GM21723 (cell line): ENCODE measurements around the gene FTCD.
"Not testable (repeated sequence)": the region's sequence is repeated elsewhere in the genome, so short reads cannot be mapped to it uniquely, and the experiment has no call there.

Source experiments
- ATAC-seq: cut with Tn5 transposase; IDR thresholded peaks from one replicate; pipeline ENCODE4 v1.9.1; 2021; ENCODE audit warnings: mild to moderate bottlenecking, moderate library complexity; ENCODE audit not compliant: unreplicated experiment

Gene FTCD

DNA sequence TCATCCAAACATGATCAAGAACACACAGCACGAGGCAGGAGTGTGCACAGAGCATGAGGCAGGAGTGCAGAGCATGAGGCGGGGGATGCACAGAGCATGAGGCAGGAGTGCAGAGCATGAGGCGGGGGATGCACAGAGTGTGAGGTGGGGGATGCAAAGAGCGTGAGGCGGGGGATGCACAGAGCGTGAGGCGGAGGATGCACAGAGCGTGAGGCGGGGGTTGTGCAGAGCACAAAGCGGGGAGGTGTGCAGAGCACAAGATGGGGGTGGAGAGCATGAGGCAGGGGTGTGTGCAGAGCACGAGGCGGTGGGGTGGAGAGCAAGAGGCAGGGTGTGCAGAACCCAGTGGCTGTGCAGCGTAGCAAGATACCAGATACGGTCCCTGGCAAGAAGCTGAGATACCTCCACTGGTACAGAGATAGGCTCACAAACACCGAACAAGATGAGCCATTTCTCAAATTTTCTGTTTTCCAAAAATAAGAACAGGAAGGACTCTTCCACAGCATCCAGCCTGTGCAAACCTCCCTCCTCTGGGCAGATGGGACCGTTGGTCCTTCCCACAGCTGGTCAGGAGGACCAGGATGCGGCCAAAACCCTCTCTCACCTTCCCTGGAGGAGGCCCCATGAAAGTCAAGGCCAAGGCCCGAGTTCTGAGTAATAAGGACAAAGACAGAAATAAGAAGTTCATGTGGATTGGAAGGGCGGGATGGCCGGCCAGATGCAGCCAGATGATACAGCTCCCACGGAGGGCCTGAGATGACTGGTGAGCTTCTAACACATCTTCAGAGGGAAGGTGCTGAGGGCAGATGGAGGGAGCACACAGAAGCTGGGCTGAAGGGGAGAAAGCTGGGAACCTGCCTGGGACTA, 16.9 kb upstream of the FTCD start:
- ATAC-seq = no peak

DNA sequence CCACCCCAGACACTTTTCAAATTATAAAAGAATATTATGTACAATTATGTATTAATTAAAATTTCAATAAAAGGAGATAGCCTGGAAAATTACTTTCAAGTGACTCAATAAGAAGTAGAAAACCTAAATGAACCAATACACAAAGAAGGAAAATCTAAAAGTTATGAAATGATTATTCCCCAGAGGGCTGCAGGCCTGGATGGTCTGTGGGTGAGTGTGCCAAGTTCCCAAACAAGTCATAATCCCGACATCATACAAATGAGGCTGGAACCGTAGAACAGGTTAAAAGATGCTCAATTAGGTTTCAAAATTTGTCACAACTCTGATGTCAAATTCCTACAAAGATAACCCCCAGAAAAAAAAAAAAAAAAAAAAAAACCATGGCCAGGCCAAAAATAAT, 16.2 kb upstream of the FTCD start:
- no peak for ATAC-seq

DNA sequence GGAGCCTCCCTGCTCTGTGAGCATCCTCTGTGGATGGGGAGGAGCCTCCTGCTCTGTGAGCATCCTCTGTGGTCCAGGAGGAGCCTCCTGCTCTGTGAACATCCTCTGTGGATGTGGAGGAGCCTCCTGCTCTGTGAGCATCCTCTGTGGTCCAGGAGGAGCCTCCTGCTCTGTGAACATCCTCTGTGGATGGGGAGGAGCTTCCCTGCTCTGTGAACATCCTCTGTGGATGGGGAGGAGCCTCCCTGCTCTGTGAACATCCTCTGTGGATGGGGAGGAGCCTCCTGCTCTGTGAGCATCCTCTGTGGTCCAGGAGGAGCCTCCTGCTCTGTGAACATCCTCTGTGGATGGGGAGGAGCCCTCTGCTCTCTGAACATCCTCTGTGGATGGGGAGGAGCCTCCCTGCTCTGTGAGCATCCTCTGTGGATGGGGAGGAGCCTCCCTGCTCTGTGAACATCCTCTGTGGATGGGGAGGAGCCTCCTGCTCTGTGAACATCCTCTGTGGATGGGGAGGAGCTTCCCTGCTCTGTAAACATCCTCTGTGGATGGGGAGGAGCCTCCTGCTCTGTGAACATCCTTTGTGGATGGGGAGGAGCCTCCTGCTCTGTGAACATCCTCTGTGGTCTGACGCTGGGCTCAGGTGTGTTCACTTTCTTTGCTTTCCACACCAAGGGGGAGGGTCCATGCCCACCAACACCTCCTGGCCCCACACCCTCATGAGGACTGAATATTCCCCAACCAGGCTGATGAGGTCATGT, 15.2 kb upstream of the FTCD start:
- ATAC-seq = not testable (repeated sequence)

DNA sequence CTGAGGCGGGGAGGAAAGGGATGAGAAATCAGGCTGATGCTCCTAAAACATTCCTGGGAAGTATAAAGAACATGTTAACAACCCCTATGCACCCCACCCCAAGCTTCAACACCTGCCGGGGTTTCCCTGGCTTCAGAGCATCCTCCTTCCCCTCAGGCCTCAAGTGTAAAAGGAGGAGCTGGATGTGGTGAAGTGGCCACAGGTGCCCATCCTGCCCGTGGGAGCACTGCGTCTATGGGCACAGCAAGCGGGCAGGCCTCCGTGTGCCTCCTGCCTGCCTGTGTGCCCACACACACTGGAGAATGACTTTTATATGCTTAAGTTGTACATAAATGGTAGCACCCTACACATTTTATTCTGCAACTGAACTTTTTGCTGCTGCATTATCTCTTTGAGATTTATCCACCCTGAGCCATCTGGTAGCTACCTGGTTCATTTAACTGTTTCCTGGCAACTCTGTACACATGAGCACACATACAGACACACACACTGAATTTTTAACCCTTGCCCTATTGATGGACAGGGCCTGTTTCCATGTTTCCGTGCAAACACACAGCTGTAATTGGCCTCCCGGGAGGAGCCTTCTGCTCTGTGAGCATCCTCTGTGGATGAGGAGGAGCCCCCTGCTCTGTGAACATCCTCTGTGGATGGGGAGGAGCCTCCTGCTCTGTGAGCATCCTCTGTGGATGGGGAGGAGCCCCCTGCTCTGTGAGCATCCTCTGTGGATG, 13.4 kb upstream of the FTCD start:
- ATAC-seq = no peak

DNA sequence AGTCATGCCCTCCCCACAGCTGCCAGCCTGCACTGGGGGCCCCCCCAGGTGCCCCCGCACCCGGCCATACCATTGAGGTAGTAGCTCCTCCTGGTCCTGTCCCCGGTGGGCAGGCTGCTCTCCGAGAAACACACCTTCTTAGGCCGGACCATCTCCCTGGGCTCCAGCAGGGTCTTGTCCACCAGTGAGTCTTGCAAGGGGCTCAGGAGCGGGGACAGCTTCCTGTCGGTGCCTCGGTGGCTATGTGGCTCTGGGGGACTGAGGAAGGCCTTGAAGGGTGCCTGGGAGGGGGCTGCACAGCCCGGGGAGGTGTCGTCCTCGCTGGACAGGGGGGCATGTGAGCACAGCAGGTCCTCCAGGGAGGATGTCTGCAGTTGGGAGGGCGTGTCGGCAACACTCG, 12.9 kb upstream of the FTCD start:
- ATAC-seq = no peak

DNA sequence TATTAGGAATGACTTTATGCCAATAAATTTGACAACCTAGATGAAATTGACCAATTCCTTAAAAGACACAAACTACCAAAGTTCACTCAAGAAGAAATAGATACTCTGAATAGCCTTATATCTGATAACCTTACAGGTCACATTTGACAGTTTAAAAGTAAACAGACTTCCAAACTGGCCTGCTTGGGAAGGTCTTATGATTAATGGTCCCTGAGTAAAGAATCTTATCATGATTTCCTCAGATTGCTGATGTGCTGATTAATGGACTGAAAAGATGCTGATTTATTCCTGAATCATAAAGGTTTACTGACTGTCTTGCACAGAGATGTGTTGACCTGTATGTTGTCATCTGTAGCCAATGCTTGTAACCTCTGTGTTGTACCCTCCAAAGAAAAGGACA, 9.7 kb upstream of the FTCD start:
- no peak for ATAC-seq

DNA sequence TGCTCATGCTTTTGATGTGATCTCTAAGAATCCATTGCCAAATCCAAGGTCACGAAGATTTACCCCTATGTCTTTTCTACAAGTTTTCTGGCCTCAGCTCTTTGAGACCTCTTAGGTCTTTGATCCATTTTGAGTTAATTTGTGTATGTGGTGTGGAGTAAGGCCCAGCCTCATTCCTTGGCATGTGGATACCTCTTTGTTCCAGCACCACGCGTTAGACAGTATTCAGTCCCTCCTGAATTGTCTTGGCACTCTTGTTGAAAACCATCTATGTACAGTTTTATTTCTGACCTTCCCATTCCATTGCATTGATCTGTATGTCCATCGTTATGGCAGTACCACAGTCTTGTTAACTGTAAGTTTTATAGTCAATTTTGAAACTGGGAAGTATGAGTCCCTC, 8.0 kb upstream of the FTCD start:
- no peak for ATAC-seq

DNA sequence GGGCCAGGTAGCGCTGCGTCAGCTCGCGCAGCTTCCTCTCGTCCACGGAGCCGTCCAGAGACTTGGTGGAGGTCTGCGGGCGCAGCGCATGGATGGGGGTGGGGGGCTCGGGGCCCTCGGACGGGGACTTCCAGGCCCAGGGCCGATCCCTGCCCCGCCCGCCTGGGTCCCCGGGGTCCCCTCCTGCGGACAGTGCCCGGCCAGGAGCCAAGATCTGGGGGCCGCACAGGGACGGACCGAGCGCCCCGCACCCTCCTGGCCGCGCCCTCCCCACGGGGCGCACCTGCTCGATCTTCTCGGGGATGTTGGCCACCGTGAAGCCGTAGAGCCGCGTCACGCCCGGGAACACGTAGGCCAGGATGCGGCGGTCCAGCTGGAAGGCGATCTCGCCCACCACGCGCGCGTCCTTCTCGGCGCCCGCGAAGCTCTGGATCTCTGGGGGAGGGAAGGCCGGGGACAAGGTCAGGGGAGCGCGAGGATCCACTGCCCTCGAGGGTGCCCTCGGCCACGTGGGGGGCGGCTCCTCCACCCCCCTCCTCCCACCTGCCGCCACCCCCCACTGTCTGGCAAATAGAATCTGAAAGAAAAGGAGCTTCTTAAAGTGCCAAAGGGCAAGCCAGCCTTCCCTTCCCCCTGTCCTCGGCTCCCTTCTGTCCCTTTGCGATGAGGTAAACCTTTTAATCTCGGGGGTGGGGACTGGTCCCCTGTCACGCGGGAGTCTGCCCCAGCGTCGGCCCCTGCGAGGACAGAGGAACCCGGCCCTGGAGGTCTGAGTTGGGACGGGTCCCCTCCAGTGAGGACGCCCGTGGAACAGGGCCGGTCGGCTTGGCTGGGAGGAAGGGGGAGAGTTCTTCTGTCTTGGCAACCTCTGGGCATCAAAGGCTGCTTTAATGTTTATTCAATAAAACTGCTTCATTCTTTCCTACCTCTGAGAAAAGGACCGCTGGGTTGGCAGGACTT, 6.5 kb upstream of the FTCD start:
- no peak for ATAC-seq

DNA sequence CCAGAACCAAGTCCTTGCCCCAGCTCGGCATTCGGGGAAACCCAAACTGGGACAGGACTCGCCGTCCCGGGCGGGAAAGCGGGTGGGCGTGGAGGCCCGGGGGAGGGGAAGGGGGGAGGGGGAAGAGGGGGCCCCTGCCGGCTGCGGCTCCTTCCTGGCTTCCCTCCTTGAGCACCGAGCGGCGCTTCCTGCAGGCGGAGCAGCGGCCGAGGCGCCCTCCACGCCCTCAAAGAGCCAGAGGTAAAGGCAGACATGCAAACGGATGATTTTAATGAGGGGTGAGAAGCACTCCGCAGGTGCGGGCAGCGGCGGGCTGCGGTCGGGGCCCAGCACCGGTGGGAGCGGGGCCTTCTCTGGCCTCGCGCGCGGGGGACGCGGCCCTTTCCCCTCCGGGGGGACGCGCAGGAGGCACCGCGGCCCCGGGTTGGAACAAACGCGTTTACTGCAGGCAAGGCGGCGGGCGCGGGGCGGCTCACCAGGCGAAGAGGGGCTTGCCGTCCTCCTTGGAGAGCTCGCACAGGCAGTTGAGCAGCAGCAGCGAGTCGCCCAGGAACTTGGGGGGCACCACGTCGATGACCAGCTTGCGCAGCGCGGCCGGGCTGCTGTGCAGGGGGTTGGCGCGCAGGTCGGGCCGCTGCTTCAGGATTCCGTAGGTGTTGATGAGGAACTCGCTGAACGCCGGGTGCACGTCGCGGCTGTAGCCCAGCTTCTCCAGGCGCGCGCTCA, 5.7 kb upstream of the FTCD start:
- ATAC-seq = no peak

DNA sequence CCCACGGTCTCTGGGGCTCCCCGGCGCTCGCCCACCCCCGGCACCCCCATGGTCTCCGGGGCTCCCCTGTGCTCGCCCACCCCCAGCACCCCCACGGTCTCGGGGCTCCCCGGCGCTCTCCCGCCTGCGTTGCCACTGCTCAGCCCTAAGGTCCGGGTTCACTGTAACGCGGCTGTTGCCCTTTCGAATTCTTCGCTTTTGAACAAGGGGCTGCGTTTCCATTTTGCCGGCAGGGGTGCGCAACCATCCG, 5.2 kb upstream of the FTCD start:
- ATAC-seq = no peak

DNA sequence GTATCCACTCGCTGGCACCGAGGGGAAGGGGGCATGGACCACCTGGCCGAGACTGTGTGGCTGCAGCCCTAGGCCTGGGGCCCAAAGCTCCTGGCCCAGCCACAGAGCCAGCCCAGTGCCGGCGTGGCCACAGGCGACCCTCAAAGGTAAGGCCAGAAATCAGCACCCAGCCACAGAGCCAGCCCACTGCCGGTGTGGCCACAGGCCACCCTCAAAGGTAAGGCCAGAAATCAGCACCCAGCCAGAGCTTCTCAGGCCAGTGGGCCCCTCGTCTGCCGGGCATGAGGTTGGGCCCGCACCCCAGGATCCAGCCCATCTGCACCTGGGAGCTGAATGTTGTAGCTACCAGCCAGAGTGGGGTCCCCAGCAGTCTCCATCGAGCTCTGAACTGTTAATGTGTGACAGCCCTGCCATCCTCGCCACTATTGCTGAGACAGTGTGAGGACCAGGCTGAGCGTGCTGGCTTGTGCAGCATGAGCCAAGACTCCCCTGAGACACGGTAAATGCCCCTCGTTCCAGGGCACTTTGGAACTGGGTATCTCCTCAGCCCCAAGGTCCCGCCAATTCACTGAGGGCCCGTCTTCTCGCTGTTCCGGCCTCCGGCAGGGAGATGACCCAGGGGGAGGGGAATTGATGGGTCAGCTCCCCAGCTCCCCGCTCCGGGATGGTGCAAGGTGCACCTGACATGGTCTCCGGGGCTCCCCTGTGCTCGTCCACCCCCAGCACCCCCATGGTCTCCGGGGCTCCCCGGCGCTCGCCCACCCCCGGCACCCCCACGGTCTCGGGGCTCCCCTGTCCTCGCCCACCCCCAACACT, 4.7 kb upstream of the FTCD start:
- no peak for ATAC-seq

DNA sequence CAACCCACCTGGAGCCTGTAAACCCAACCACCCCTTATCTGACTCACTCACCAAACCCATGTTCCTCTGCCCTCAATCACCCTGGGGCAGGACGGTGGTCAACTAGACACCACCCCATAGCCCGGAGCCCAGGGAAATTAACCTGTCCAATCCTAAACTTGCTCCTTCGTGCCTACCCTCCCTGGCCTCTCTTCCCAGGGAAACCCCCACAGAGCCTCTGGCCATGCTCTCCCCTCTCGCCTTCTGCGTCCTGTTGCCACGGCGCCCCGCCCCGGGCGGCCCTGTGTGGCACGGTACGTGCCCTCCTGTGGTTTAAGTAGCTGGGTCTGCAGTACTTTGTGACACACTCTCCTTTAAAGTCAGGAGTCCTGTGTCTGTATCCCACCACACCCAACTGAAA, 4.0 kb upstream of the FTCD start:
- ATAC-seq = no peak

DNA sequence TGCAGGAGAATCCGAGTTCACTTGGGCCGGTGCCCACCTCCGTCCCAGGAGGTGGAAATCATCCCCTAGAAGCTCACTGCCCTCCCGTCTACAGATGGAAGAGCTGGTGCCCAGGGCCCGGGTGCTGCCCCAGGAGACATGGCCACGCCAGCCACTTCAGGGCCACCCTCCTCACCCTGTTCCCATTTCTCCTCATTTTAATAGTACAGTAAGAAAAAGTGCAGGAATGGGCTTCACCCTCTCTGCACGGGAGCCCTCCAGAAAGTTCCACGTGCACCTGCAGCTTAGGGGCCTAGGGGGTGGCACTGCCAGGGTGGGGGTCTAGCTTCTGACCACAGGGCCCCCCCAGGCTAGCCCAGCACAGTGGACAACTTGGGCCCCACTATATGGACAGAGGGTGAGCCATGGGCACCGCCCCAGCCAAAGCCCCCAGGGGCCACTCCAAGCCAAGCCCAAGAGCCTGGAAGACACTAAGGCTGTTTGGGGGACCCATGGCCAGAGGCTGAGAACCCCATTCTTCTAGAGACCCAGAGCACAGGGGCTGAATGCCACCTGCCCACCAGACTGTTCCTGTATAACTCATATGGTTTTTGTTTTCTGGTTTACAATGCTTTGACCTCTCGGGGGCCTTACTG, 3.4 kb upstream of the FTCD start:
- no peak for ATAC-seq

DNA sequence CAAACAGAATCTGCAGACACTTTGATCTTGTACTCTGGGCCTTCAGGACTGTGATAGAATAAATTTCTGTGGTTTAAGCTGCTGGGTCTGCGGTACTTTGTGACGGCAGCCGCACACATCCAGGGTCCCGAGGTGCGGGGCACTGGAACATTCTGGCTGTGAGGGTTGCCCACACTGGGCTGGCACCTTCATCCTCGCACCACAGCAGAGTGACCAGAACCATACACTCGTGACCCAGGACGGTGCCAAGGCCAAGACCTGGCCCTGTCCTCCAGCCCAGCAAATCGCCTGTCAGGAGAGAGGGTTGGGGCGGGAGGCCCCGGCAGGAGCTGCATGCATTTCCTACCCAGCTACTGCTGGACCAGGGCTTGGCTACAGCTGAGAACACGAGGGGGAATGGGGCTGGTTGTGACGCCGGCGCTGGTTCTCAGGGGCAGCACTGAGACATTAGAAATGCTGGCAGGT, 2.6 kb upstream of the FTCD start:
- ATAC-seq = no peak

DNA sequence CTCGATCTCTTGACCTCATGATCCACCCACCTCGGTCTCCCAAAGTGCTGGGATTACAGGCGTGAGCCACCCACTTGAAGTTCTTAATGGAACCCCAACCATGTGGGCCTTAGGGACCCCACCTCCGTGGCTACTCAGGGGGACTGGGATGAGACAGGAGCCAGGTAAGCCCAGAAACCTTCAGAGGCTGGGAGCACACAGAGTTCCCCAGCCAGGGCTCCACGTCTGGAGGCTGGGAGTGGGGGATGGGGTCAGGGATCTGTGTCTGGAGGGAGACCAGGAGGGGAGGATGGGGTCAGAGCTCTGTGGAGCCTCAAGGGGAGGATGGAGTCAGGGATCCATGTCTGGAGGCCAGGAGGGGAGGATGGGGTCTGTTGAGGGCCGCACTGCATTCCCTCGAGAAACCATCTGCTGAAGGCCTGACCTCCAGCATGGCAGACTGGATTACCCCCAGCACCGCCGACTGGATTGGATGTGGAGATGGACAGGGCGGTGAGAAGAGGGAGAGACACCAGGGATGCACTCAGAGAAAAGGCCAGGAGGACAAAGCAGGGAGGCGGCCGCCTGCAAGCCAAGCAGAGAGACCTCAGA, 2.1 kb upstream of the FTCD start:
- ATAC-seq = no peak

DNA sequence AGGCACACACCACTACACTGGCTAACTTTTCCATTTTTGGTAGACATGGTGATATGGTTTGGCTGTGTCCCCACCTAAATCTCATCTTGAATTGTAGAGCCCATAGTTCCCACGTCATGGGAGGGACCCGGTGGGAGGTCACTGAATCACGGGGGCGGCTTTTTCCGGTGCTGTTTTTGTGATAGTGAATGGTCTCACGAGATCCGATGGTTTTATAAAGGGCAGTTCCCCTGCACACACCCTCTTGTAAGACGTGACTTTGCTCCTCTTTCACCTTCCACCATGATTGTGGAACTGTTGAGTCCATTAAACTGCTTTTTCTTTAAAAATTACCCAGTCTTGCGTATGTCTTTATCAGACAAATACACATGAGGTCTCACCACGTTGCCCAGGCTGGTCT, 1.3 kb upstream of the FTCD start:
- no peak for ATAC-seq

DNA sequence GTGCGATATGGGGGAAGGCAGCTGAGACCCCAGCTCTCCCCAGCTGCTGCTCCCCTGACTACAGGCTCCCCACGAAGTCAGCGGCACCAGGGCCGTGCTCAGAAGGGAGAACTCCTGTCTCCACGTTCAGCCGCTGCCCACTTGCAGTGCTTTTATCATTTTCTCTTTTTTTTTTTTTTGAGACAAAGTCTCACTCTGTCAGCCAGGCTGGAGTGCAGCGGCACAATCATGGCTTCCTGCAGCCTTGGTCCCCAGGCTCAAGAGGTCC, 933 bp upstream of the FTCD start:
- no peak for ATAC-seq

DNA sequence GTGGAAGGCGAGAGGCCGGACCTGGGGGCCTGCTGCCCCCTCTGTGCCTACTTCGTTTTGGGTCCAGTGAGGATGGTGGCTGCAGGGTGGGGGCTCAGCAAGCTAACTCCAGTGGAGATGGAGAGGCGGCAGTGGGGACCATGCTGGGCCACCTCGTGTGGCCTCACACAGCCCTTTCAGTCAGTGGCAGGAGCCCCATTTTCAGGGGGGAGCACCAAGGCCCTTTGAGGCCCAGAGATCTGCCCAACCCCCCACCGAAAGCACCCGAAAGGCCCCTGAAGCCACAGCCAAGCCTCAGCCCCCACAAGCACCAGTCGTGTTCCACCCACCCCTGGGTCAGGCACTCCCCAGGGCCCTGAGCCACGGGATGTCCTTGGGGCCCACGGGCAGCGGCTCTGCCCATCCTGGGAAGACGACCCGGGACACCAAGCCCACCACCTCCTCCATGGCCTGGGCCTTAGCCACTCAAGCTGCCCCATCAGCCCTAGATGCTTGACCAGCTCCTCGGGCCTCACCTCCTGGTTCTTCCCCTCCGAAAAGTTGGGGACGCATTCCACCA, 345 bp downstream of the FTCD start:
- no peak for ATAC-seq
